Activated naive CD4-positive, alpha-beta T cell (primary cell): Measurements from ENCODE around the gene TADA2A.
A peak's percentile ranks its signal among the peaks of the same experiment; 100 is the strongest.

ENCODE experiments used
- DNase-seq, 4 experiments: peaks; one replicate each; lab custom pipeline; 2025; lab: John Stamatoyannopoulos, UW

Gene TADA2A

DNA sequence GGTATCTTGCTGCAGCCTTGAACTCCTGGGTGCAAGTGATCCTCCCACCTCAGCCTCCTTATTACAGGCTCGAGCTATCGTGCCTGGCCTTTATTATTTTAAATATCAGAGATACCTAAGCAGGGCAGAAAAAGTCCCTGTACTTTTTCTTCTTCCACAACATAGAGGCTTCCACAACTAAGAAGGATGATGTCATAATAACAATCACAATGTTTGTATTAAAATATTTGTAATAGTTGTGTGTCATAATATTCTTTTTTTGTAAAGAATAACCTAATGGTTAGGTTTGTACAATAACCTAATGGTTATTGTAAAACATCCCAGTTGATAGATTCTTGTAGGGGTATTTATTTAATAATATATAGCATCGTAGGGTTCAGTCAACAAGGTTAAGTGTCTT is 56.4 kb downstream of the TADA2A start:
- DNase-seq, result no peak

DNA sequence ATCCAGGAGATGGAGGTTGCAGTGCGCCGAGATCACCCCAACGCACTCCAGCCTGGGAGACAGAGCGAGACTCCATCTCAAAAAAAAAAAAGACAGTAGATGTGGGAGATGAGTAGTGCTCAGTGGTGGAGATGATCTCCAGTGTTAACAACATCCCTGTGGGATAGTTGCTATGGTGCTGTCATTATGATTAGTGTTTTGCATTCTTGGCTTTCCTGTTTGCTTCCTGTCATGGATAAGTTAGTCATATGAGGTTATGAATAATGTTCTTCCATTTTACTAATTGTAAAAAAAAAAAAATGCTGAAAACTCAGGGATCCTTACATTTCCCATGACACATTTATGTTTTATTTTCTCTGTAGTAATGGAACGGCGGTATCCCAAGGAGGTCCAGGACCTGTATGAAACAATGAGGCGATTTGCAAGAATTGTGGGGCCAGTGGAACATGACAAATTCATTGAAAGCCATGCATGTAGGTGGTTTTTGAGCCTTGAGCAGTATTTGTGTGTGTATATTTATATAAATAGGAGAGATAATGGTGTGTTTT is 58.5 kb downstream of the TADA2A start:
- no peak for DNase-seq

DNA sequence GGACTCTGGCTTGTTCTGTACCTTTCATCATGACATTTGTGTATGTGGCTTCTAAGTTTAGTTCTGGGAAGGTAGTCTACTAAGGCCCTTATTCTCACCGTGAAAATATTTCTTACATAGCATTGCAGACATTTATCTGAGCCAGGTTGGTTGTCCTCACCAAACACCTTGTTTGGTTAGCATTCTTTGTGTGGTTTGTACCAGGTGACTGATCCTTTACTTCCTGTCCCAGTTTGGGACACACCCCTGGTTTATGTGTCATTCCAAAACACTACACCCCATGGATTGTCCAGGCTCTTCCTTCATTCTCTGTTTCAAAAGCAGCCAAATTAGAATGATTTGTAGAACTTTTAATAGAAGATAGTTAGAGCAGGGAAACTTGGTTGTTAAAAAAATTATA is 59.8 kb downstream of the TADA2A start:
- no peak for DNase-seq

DNA sequence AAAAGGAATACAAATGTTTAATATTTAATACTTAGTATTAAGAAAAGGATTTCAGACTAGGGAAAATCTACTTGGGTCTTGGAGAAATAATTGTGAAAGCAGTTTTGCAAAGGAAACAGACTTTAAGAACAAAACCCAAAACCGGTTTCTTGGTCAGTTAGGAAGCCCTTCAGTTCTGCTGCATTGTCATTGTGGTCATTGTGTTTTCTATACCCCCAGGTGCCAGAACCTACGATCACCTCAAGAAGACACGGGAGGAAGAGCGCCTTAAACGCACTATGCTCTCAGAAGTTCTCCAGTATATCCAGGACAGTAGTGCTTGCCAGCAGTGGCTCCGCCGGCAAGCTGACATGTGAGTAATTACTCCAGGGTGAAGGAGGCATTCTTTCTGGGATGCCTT is 63.5 kb downstream of the TADA2A start:
- DNase-seq, result no peak

DNA sequence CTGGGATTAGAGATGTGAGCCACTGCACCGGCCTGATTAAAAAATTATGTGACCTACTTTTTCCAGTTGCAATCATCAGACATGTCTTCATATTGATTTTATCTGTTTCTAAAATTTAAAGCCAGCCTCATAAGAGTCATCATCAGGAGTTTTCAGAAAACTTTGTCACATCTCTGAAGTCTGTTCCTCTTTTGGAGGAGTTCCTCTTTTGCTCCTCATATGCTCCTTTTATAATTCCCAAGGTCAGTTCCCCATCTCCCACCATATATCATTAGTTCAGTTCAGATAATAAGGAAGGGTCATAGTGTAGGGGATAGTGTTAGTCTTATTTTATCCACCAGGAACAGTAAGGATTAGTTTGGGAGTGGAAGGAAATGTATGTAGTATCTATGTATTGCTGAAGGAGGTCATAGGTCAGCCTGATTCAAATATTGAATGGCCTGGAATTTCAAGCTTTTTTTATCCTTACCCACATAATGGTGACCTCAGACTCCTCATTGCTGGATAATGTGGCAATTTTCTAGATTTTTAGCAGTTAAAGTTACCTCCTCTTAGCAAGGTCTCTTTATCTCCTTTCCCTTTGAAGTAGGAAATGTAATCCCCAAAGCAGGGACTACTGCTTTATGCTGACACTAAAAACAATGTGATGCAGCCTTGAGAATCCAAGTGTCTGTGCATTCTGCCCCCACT is 69.2 kb downstream of the TADA2A start:
- DNase-seq, result no peak

DNA sequence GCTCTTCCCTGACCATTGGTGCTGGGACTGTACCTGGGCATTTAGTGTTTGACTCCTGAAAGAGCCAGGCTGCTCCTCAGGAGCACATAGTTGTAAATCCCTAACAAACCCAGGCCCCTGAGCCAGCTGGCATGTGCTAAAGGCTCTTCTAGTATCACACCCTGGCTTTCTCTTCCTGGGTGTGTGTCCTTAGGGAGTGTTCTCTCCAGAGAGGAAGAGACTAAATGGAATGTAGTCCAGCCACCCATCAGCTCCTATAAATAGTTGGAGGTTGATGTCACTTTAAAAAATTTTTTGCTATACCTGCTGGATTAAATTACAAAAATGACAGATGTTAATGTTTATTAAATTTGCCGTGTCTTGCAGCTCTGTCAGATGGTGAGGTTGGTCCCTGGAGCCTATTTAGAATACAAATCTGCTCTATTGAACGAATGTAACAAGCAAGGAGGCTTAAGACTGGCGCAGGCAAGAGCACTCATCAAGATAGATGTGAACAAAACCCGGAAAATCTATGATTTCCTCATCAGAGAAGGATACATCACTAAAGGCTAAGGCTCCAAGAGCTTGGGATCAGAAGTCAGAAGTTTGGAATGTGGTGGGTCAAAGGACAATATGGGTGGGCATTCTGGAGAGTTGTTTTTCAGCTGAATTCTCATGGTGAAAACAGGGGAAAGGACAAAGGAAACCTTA is 69.9 kb downstream of the TADA2A start:
- DNase-seq, result no peak

DNA sequence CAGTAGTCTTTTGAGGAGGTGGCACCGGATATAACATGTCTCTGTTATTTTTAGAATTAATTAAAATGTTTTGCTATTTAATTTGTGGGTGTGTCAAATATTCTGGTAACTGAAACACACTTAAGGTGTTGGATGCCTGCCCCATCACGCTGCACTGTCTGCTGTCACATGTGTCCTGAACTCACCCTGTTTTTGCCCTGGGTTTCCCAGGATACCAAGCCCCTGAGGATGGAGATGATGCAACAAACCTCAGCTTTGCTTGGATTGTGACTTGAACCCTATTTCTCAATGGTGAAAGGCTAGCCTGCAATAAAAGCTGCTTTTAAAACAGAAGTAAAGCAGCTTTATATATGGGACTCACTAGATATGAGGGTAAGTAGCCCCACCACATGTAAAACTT is 71.5 kb downstream of the TADA2A start:
- no peak for DNase-seq

DNA sequence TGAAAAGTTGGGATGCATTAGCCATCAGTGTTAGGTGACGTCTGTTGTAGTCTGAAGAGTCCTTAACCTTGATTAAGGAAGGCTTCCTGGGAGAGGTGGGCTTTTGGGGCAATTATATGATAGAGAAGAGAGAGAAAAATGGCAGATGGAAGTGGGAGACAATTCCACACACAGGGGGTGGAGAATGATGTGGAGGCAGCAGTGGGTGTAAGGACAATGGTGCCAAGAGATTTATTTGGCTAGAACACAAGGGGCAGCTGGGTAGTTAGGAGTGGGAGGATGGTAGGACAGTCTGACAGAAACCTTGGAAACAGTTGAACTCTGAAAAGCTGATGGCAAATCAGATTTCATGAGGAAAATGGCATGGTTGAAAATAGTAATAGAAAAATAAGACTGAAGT is 72.3 kb downstream of the TADA2A start:
- DNase-seq, result no peak

DNA sequence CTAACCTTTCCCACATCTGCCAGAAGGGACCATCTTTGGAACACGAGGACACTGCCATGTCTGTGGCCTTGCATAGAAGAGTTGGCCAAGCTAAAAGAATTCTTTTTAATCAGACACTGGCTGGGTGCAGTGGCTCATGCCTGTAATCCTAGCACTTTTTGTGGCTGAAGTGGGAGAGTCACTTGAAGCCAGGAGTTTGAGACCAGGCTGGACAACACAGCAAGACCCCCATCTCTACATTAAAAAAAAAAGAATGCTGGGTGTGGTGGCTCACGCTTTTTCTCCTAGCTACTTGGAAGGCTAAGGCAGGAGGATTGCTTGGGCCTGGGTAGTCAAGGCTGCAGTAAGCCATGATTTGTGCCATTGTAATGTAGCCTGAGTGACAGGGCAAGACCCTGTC is 73.7 kb downstream of the TADA2A start:
- no peak for DNase-seq

DNA sequence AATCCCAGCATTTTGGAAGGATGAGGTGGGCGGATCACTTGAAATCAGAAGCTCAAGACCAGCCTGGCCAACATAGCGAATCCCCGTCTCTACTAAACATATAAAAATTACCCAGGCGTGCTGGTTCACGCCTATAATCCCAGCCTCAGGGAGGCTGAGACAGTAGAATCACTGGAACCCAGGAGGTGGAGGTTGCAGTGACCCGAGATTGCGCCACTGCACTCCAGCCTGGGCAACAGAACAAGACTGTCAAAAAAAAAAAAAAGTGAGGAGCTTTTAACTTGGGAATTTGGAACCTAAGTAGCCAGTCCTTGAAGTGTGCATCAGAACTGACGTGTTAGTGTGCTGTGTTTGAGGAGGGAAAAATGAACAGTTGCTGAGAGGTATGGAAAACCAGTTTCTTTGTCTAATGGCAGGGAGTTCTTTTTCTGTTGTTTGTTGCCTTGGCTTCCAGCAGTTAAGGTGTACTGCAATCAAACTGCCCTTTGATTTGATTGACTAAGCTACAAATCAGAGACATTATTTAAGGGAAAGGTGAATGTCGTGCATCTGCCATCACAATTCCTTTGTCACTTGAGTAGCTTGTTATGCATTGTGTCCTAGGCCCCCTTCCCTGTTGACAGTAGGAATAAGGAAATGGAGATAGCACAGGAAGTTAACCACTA is 74.4 kb downstream of the TADA2A start:
- no peak for DNase-seq

DNA sequence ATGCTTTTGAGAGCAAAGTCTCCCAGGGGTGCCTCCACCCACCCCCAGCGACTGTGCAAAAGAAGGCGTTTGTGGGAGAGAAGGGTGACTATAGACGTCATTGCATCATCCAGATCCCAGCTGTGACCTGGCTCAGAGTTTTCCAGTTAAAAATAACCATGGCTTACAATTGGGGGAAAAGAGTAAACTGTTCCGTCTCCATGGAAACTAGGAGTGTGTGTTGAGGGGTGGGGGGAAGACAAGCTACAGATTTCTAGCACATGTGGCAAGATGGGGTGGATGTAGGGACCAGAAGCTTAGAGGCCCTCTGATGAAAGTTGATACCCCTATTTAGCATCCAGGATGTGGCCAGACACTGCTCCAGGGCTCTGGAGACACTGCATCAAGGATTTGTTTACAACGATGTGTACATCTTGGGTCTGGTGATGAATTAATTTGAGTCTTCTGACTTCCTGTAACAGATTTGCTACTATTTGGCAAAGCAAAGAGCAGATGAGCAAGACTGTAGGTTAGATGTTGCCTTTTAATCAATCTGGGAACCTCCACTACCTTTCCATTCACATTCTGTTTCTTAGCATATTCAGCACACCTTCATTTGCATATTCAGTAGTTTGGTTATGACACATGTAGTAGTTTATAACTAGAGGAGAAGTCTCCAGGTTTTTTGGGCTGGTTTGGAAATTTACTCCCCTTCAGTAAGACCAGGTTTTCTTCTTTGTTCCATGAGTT is 76.8 kb downstream of the TADA2A start:
- DNase-seq, result no peak

DNA sequence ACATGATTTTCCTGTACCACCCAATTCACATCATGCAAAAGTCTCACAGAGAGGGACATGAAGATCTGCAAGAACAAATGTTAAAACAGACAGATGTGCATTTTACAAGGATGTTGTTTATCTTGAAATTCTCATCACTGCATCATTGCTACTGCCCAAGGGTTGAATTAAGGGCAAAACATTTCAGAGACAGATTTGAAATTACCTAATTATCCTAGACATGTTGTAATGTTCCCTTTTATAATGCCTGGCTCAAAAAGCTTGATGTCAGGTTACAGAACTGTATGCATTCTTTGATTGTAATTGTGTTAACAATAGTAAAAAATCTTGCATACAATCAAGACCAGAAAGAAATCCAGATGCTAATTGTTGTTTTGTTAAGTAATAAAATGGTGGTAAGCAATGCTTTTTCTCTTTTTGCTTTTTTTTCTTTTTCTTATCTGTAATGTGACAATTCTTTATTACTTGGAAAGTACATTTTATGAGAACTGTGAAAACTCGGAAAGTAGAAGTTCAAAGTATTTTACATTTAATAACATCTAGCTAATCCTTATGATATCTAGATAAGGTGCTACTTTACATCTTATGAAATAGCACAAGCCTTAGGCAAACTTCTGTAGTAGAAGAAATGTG is 79.4 kb downstream of the TADA2A start:
- DNase-seq, result no peak

DNA sequence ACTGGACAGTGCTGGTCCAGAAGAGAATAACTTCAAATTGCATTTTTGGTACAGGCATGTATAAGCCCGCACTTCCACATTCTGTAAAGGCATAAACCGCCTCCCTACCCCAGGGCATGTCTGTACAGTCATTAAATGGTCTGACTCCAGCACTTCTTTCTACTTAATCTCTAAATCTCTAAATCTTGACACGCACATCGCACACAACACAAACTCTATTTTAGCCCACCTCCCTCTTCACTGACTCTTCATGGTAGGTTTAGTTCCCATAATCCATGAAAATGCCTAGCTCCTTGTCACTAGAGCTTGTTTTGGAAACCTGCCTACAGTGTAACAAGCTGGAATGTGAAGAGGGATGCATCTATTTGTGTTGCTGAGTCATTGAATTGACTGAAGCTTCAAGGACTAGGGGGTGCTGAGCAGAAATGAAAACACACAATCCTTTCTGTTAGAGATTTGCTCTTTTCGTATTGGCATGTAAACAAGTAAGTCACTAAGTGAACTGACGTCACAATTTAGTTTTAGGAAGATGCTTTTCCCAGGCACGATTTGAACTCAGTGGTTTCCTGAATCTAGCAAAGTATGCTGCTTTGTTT is 81.4 kb downstream of the TADA2A start:
- DNase-seq, result no peak

DNA sequence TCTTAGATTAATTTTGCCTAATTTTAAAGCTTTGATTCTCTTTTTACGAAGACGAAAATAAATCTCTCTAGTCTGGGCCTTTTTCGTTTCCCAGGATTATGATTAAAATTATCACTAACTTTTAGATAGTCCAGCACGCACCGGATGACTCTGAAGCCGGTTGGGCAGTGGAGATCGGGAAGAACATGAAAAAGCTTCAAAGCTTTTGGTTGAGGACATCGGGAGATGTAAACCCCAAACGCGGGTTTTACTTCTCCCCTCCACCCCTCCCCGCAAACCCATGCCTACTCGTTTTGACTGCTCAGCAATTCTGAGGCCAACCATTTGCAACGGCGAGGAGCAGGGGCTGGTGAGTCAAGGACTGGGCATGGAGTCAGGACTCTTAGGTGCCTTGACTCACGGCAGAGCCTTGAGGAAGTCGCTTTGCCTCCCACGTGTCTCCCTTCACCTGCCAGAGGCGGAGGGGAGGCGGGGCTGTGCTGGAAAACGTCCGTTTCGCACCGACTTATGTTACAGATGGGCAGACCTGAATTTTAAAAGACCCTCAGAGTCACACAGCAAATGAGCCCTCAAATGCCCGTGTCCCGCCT is 82.0 kb downstream of the TADA2A start:
- peak in 3 of 4 experiments; percentile 20 to 45 (median 41) for DNase-seq

DNA sequence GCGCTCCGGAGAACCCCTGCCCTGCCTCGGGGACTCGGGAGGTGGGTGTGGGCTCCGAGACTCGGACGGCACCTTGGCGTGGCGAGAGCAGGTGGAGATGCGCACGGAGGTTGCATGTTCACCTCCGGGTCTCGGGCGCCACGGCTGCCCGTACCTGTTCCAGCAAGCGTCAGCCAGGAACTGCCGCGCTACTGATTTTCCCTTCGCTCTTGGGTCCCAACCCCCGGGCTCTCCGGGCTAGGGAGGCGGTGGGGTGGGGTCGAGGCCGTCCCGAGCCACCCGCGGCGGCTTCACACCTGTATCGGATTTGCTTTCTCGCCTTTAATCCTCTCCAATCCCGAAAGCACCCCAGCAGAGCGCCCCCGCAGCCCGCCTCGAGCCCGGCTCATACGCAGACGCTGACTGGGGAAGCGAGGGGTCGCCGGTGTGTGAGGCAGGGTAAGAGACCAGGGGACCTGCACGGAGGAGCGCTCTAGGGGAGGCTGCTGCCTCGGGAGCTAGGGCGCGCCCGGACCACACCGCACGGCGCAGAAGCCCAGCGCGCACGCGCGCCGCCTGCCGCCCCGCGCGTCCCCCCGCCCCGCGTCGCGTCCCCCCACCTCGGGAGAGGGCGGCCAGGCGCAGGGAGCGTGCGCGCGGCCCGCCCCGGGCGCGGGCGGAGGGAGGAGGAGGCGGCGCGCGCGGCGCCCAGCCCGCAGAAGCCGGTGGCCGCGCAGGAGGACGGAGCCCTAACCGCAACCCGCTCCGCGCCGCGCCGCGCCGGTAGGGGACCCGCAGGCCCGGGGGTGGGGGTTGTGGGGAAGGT is 82.7 kb downstream of the TADA2A start, which contains the start of gene DUSP14:
Gene DUSP14 (plus strand): TSS at position 695 of the 805 bp plus-strand sequence. CDS start 22,382 bp downstream, outside the sequence.
- DNase-seq, result peak; percentile 36 to 83 (median 50)

DNA sequence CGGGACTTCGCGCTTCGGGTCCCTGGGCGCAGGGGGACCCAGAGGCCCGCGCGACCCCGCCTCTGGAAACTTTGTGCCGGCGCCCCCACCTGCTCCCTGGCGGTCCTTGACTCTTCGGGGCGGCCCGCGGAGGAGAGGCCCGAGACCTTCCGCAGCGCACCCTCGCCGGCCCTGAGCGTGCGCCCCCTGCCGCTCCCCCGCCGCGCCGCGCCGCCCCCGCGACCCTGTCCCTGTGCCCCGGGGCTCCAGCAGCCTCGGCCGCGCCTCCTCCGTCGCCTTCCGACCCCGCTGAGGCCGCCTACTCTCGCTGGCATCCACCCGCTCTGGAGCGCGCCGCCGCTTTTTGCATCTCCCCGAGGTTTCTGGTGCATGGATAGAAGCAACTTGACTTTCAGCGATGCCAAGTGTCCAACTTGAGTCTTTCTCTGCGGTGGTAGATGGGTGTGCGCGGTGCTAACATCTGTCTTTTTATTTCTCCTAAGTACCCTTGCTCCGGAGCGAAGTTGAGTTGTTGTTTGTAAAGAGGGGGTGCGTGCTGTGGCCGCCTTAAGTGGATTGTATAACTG is 83.4 kb downstream of the TADA2A start:
- peak; percentile 28 to 62 (median 49) for DNase-seq

DNA sequence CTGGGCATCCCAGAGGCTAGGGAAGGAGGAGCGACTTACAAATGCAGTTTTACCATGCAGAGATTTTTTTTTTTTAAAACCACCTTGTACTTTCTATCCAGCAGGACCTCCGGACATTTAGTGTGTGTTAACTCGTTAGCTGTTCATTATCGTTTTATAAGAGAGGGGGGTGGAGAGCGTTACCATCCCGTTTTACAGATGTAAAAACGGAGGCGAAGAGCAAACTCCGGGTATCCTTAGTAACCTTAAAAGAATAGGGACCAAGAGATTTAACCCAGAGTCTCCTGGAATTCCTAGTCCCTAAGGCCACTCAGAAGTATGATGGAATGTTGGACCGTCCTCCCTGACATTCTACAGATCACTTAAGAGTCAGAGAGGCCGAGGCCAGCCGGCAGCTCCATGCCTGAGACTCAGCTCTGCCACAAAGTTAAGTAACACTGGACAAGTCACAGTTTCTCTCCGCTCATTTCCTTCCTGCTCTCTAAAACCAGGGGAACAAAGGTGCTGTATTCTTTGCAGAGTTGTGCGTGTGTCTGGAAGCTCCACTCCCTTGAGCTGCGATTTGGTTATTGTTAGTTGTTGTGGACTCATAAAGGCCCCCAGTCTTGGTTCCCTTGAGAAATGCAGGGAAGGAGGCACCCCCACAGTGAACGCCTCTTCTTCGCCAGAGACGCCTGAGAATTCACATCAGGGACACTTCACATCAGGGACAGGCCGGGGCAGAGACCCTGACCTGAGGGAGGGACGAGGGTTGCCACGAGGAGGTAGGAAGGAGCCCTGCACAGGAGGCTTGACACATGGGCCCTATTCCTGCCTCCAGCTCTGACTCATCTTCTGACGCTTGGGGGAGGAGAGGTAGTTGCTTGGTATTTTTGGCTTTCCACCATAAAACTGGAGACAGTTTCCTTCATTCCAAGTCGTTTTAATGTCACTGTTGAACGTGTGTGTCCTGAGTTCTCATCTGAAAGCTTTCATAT is 84.2 kb downstream of the TADA2A start:
- DNase-seq, result no peak

DNA sequence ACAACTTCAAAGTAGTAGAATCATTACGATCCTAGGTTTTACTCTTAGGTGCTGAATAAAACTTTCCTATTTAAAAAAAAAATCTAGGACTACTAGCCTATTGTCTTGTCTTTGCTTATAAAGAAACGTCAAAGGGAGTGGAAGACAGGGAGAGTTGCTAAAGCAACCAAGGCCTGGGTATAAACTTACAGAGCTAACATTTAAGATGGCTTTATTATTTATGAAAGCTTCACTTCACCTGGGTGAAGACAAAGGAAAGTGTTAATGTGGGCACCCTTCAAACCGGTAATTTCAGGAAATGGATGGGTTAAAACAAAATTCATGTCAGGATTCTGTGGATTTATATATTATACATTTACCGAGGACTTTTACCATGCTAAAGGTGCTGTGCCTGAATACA is 85.5 kb downstream of the TADA2A start:
- DNase-seq, result no peak
